Psoas muscle (tissue), 8 donors: ENCODE data around the gene ACAA1. TPM values are rescaled to one million over a fixed set of nuclear protein-coding genes. Genes with fewer than 3 reads are reported as not detected.

Experiments used
- ATAC-seq, 4 donors: fragments of 200-7000 bp; cut with Tn5 transposase; one replicate each; pipeline ENCODE4 v1.9.1; 2020; ENCODE audit warnings: moderate library complexity in 3 of 4, mild to moderate bottlenecking in 2 of 4
- DNase-seq, 2 donors: peaks; one replicate each; pipeline ENCODE4 v3.0.0-alpha.2; 2020
- H3K27ac ChIP-seq: fragments of 200-600 bp; one replicate; pipeline ENCODE4 v1.8.0; 2022
- H3K27me3 ChIP-seq, 3 donors: fragments of 200-600 bp in 1 of 3; one replicate each; pipeline versions ENCODE4 v1.6.1 to v1.8.0; 2013 to 2022; ENCODE audit warnings: low read length in 2 of 3, mild to moderate bottlenecking in 2 of 3, moderate library complexity in 1 of 3; ENCODE audit not compliant: insufficient read depth in 3 of 3
- H3K36me3 ChIP-seq, 2 donors: fragments of 200-600 bp in 1 of 2; one replicate each; pipeline versions ENCODE4 v1.6.1 to v1.8.0; 2013 to 2022; ENCODE audit warnings: low read depth in 1 of 2, mild to moderate bottlenecking in 1 of 2, moderate library complexity in 1 of 2; ENCODE audit not compliant: insufficient read depth in 1 of 2
- H3K4me1 ChIP-seq: fragments of 200-600 bp; one replicate; pipeline ENCODE4 v1.8.0; 2022
- H3K4me3 ChIP-seq: fragments of 200-600 bp; one replicate; pipeline ENCODE4 v1.8.0; 2022; ENCODE audit warnings: mild to moderate bottlenecking
- H3K9me3 ChIP-seq: fragments of 200-600 bp; one replicate; pipeline ENCODE4 v1.8.0; 2022
- WGBS, 3 donors: extraction: QIAGEN DNeasy Blood & Tissue Kit; methylation state at CpG; one replicate each; pipeline versions ENCODE4 v1.1.6 to v1.1.7; 2013; 5-methylcytosine and 5-hydroxymethylcytosine counted together
- intact Hi-C, 2 donors: fragments of 100-400 bp; cut with DNase I; formaldehyde crosslinking; loops; one replicate each; pipeline versions ENCODE4 v1.11.0 to v1.14.2; 2022
- polyA plus RNA-seq, 3 donors: library from polyadenylated mRNA; stranded (reverse); fragments of 200-250 nt; gene quantifications; one replicate each; pipeline ENCODE4 v1.2.3, GENCODE V29; 2013
- total RNA-seq, 4 donors: library from RNA; stranded (reverse); fragmentation: NEBNext Ultra II Directional in 2 of 4; extraction: Animal tissue kit (Norgen Biotek cat#: 25700) in 2 of 4; gene quantifications; one replicate each; pipeline versions ENCODE4 v1.2.1 to v1.2.4, GENCODE V29; 2021 to 2023
- TF ChIP-seq, protein P1 (sequence below): fragments of 200-600 bp; IDR thresholded peaks from one replicate; pipeline ENCODE4 v1.8.0; 2022; ENCODE audit warnings: antibody characterized with exemption
- donor health status: healthy with polysubstance abuse.
- donor health status: DM: no; HTN: no; CAD: no; lungs with moderate emphysema.
- donor health status: Bipolar disorder and iron deficiency.
- donor health status: healthy.
- donor health status: DM: yes; HTN: yes; CAD: no.
- donor health status: DM: no; HTN: no; CAD: no.
- donor health status: DM: no; HTN: no; CAD: no.
- donor health status: DM: yes; HTN: yes; CAD: no.

The ACAA1 gene
- total and polyA plus RNA-seq, 7 donors, result 23.6 to 52.2 (median 34.9) TPM

DNA sequence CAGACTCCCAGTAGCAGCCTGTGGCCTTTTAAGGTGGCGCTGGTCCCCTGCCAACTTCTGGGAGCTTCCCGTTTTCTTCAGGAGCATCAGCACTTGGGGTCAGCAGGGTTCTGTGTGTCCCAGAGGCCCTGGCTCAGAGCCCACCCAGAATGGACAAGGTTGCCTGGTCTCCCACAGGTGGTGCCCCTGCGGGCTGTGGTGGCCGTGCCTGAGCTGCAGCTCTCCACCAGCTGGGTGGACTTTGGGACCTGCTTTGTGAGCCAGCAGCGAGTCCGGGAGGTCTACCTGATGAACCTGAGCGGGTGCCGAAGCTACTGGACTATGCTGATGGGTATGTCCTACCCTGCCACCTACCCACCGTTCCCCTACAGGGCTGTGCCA is 15.5 kb downstream of the ACAA1 start:
- 82 to 86% (median 84%) methylated on average over 9 of the region's 9 CpGs for WGBS, 3 donors

DNA sequence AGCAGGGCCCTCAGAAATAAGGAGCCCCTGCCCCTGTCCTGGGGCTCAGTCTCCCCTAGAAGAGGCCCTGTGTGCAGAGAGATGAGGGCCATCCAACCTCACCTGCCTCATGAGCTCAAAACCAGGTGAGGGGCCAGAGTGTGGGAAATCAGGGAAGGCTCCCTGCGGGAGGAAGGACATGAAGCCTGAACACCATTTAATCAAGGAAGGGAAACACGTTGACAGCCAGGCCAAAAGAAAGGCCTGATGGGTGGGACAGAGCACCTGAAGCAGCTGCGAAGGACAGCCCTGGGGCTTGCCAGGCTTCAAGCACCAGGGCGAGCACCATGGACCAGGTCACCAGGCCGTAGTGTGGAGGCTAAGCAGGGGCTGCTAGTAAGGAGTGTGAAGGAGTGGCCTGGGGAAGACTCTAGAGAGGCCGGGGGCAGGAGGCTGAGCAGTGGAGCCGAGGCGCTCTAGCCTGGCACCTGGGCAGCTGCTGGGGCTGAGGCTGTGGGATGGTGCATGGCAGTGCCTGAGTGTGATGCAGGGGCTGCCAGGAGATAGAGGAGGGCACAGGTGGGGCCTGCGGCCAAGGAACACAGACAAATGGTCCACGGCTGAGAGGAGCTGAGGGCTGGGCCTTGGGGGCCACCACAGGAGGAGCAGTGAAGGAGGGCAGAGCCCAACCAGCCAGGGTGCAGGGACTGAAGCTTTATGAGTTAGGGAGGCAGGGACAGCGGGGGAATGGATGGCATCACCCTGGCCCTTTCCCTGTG is 16.1 kb downstream of the ACAA1 start:
- Histone ChIP-seq H3K27me3 (no peaks in the 10 kb centered on the region), H3K27ac (no peak overlapping the region), H3K36me3 (peaks cover 11 to 64% of the 10 kb centered on the region in 2 donors), H3K9me3 (no peaks in the 10 kb centered on the region), H3K4me3 (no peak overlapping the region), H3K4me1 (no peaks in the 10 kb centered on the region)
- ATAC-seq (no peak), DNase-seq (no peak)
- TF ChIP-seq, protein P1, sequence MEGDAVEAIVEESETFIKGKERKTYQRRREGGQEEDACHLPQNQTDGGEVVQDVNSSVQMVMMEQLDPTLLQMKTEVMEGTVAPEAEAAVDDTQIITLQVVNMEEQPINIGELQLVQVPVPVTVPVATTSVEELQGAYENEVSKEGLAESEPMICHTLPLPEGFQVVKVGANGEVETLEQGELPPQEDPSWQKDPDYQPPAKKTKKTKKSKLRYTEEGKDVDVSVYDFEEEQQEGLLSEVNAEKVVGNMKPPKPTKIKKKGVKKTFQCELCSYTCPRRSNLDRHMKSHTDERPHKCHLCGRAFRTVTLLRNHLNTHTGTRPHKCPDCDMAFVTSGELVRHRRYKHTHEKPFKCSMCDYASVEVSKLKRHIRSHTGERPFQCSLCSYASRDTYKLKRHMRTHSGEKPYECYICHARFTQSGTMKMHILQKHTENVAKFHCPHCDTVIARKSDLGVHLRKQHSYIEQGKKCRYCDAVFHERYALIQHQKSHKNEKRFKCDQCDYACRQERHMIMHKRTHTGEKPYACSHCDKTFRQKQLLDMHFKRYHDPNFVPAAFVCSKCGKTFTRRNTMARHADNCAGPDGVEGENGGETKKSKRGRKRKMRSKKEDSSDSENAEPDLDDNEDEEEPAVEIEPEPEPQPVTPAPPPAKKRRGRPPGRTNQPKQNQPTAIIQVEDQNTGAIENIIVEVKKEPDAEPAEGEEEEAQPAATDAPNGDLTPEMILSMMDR, result no peak
- 80 to 89% (median 86%) methylated on average over 11 of the region's 11 CpGs for WGBS, 3 donors
- intact Hi-C loops, result loop anchor here in 1 of 2 donors (10.0 kb wide), 1 partner anchor 354 kb away; no protein-coding TSS in a partner anchor

More for the DNA sequence above, 15.5 kb downstream of the ACAA1 start:
- intact Hi-C loops, result loop anchor here in 1 of 2 donors (10.0 kb wide), 1 partner anchor 353 kb away; no protein-coding TSS in a partner anchor
- no peak for DNase-seq
- TF ChIP-seq, protein P1, result no peak
- no peaks in the 10 kb centered on the region for H3K9me3 ChIP-seq
- no peaks in the 10 kb centered on the region for H3K4me1 ChIP-seq
- no peak overlapping the region for H3K4me3 ChIP-seq
- H3K27me3 ChIP-seq, result no peaks in the 10 kb centered on the region
- no peak overlapping the region for H3K27ac ChIP-seq
- ATAC-seq, result no peak
- peaks cover 11 to 70% of the 10 kb centered on the region in 2 donors for H3K36me3 ChIP-seq

DNA sequence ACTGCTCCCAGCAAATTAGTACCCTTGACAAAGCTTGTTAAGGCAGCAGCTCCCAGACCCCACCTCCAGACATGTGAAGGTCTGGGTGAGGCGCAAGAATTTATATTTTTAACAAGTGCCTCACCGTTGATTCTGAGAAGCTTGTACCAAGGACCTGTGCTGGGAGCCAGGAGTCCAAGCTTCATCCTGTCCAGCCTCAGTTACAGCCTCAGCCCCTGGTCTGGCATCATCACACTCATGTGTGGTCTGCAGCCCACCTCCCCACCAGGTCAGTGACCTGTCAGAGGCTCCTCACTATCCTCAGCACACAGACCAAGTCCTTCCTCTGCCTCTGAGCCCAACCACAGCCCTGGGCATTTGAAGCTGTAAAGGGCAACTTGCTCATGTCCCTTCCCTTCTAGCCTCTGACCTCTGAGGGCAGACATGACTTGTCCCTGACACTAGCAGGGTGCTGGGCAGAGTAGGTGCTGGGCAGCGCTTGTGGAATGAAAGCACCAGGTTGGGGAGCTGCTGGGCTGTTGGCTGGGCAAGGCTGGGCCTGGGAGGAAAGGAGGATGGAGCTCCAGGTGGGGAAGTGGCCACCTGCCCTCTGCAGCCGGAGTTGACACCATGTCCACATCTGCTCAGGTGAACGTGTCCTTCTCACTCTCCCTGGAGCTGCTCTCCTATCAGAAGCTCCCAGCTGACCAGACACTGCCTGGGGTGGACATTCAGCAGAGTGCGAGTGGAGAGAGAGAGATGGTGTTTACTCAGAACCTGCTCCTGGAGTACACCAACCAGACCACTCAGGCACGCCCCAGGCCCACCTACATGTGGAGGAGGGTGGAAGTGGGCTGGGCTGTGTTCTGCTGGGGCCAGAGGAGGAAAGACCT is 16.9 kb downstream of the ACAA1 start:
- Histone ChIP-seq H3K9me3 (no peaks in the 10 kb centered on the region), H3K36me3 (peaks cover 11 to 56% of the 10 kb centered on the region in 2 donors), H3K27ac (no peak overlapping the region), H3K4me1 (no peaks in the 10 kb centered on the region), H3K27me3 (no peaks in the 10 kb centered on the region), H3K4me3 (no peak overlapping the region)
- TF ChIP-seq, protein P1, result no peak
- DNase-seq, result no peak
- 87 to 90% (median 89%) methylated on average over 7 of the region's 7 CpGs for WGBS, 3 donors
- no peak for ATAC-seq
- intact Hi-C loops, result loop anchor here (5.0 to 10.0 kb wide), 2 partner anchors 355 to 688 kb away; no protein-coding TSS in a partner anchor

DNA sequence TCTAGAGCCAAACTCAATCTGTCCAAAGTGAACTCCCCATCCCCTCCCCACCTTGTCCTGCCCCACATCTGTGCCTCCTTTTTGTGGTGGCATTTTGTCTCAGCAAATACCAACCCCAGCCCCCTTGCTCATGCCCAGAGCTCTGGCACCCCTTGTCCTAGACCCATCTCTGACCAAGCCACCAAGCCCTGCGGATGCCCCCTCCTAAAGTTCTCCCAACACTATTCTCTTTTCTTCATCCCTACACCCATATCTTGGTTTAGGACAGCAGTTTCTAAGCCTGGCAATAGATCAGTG is 17.7 kb downstream of the ACAA1 start:
- DNase-seq, result no peak
- Histone ChIP-seq H3K9me3 (no peaks in the 10 kb centered on the region), H3K27me3 (no peaks in the 10 kb centered on the region), H3K4me1 (no peaks in the 10 kb centered on the region), H3K27ac (no peak overlapping the region), H3K4me3 (no peak overlapping the region), H3K36me3 (peaks cover 6 to 48% of the 10 kb centered on the region in 2 donors)
- TF ChIP-seq, protein P1, result no peak
- intact Hi-C loops, result loop anchor here in 1 of 2 donors (5.0 kb wide), 1 partner anchor 687 kb away; no protein-coding TSS in a partner anchor
- no peak for ATAC-seq
- 89 to 100% (median 98%) methylated on average over 1 of the region's 1 CpG for WGBS, 3 donors
